ENCODE measurements around the gene LINC00237. TPM values are rescaled to one million over a fixed set of nuclear protein-coding genes. Genes with fewer than 3 reads are reported as not detected.

Gene LINC00237
- total RNA-seq = 1 to 10 TPM in 1 of 2 donors, not detected in 1; 2.0 TPM
- not detected for polyA plus RNA-seq (2013, experiment 1 of 2)
- polyA plus RNA-seq (2013, experiment 2 of 2) = not detected
- long read RNA-seq, experiment 1 = 0 reads
- long read RNA-seq, experiment 2, partial matches to known transcripts = 0 of 1 reads
- long read RNA-seq, experiment 2, other reads (novel, unspliced or antisense) = 0 of 1 reads
- long read RNA-seq, experiment 3, partial matches to known transcripts = 0 of 6 reads
- long read RNA-seq, experiment 3, other reads (novel, unspliced or antisense) = 2 of 6 reads
- long read RNA-seq, experiment 4, partial matches to known transcripts = 0 of 2 reads
- long read RNA-seq, experiment 4, other reads (novel, unspliced or antisense) = 1 of 2 reads

DNA sequence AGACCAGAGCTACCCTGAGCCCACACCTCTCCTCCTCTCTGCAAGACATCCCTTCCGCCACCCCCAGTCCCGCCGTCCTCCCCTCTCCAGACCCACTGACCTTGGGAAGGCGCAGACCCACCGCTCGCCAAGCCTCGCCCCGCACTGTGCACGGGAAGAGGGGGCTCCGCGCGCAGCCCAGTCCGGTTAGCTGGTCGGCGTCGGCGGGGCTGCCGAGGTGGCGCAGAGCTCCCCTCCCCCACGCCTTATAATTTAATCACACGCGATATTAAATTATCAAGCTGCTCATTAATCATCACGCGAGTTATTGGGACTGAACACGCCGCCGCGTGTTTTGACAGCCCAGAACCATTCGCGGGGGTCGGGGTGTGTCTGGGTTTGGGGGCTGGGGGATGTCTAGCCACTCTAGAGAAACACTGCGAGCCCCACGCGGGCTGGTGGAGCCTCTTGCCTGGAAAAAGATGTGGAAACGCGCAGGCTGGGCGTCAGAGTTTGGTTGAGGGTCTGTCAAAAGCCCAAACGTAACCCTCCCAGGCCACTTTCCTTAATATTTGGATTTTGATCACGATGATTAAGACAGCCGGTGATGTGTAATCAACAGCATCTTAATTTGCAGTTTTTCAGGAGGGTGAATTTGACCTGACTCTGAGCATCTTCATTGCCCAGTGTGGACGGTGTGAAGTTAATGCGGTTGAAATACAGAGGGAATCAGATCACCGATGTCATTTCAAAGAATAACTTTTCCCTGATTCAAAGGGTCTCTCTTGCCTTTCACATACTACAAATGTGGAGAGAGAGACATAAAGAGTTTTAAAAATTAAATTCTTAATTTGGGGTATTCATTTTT, at the start of gene LINC00237:
Gene LINC00237, minus strand, starts transcription at position 188 of the 847 bp plus-strand sequence.
- H3K4me1 ChIP-seq (ENCODE audit: control insufficient read depth, insufficient read depth, low read length) = no peaks in the 10 kb centered on the region
- H3K36me3 ChIP-seq (ENCODE audit: control insufficient read depth, insufficient read depth, low read length) = no peaks in the 10 kb centered on the region
- peak within 1 kb of the TSS; percentile 84 for H3K27ac Mint-ChIP-seq
- WGBS, 2 experiments (ENCODE audit: insufficient coverage in 1 of 2, insufficient read length in 1 of 2) = 5 to 10% methylated on average over 11 to 42 of the region's 43 CpGs
- H3K36me3 Mint-ChIP-seq (ENCODE audit: low read depth) = no peaks in the 10 kb centered on the region
- DNase-seq = peak; percentile 66
- peaks cover 47% of the 10 kb centered on the region for H3K27me3 Mint-ChIP-seq (ENCODE audit: insufficient read depth)
- H3K4me3 ChIP-seq (ENCODE audit: low read length) = peak within 1 kb of the TSS; percentile 67
- no peak within 1 kb of the TSS for H3K27ac ChIP-seq (ENCODE audit: low read depth, low read length)
- H3K27me3 ChIP-seq (ENCODE audit: control insufficient read depth, insufficient read depth, low read length, poor library complexity, severe bottlenecking) = peaks cover 81% of the 10 kb centered on the region
- H3K4me1 Mint-ChIP-seq = peaks cover 25% of the 10 kb centered on the region
- H3K9me3 ChIP-seq (ENCODE audit: control insufficient read depth, low read length) = no peaks in the 10 kb centered on the region
- TF ChIP-seq, protein P1, sequence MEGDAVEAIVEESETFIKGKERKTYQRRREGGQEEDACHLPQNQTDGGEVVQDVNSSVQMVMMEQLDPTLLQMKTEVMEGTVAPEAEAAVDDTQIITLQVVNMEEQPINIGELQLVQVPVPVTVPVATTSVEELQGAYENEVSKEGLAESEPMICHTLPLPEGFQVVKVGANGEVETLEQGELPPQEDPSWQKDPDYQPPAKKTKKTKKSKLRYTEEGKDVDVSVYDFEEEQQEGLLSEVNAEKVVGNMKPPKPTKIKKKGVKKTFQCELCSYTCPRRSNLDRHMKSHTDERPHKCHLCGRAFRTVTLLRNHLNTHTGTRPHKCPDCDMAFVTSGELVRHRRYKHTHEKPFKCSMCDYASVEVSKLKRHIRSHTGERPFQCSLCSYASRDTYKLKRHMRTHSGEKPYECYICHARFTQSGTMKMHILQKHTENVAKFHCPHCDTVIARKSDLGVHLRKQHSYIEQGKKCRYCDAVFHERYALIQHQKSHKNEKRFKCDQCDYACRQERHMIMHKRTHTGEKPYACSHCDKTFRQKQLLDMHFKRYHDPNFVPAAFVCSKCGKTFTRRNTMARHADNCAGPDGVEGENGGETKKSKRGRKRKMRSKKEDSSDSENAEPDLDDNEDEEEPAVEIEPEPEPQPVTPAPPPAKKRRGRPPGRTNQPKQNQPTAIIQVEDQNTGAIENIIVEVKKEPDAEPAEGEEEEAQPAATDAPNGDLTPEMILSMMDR (conservative IDR thresholded peaks at IDR 0.05) = no peak
- H3K4me3 Mint-ChIP-seq = peak within 1 kb of the TSS; percentile 80
- no peak within 1 kb of the TSS for H3K9ac ChIP-seq (ENCODE audit: extremely low read depth, low read length, poor library complexity, severe bottlenecking)
- H3K9me3 Mint-ChIP-seq = no peaks in the 10 kb centered on the region

DNA sequence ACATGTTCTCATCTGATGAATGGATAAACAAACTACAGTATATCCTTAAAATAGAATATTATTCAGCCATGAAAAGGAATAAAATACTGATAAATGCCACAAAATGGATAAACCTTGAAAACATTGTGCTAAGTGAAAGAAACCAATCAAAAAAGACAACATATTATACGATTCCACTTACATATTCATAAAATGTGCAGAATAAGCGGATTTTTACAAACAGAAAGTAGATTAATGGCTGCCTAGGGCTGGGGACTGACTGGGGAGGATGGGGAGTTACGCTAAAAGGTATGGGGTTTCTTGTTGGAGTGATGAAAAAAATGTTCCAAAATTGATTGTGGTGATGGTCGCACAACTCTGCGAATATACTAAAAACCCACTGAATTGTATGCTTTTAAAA, 49.1 kb upstream of the LINC00237 start:
- Histone ChIP-seq H3K27ac (ENCODE audit: low read depth, low read length) (no peak overlapping the region), H3K4me3 (ENCODE audit: low read length) (no peak overlapping the region), H3K4me1 (ENCODE audit: control insufficient read depth, insufficient read depth, low read length) (no peaks in the 10 kb centered on the region), H3K36me3 (ENCODE audit: control insufficient read depth, insufficient read depth, low read length) (peaks cover 3% of the 10 kb centered on the region), H3K9ac (ENCODE audit: extremely low read depth, low read length, poor library complexity, severe bottlenecking) (no peak overlapping the region), H3K9me3 (ENCODE audit: control insufficient read depth, low read length) (peaks cover under 1% of the 10 kb centered on the region), H3K27me3 (ENCODE audit: control insufficient read depth, insufficient read depth, low read length, poor library complexity, severe bottlenecking) (no peaks in the 10 kb centered on the region)
- 94 to 97% methylated on average over 3 to 5 of the region's 5 CpGs for WGBS, 2 experiments (ENCODE audit: insufficient coverage in 1 of 2, insufficient read length in 1 of 2)
- Mint-ChIP-seq H3K9me3 (peaks cover 1% of the 10 kb centered on the region), H3K36me3 (ENCODE audit: low read depth) (peaks cover 13% of the 10 kb centered on the region), H3K27ac (no peak overlapping the region), H3K4me1 (peaks cover 4% of the 10 kb centered on the region), H3K4me3 (no peak overlapping the region), H3K27me3 (ENCODE audit: insufficient read depth) (no peaks in the 10 kb centered on the region)
- DNase-seq = no peak
- TF ChIP-seq, protein P1 (conservative IDR thresholded peaks at IDR 0.05) = no peak

DNA sequence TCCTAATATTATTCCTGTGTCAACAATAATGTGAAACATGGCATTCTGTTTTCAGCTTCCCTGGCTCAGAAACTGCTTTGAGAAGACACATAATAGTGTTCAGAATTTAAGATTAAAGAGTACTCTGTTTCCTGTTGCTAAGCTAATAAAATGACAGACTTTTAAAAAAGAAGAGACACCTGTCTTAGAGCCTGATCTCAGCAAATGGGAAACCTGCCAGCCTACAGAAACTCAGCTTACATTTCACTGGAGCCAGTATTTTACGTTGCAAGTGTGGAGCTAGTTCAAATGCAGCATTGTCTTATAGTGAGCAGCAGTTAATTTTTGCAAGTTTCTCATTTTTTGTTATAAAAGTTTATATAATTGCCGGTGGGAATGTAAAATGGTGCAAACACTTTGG, 48.5 kb upstream of the LINC00237 start:
- H3K4me3 Mint-ChIP-seq = no peak overlapping the region
- H3K4me1 Mint-ChIP-seq = peaks cover 4% of the 10 kb centered on the region
- no peaks in the 10 kb centered on the region for H3K4me1 ChIP-seq (ENCODE audit: control insufficient read depth, insufficient read depth, low read length)
- H3K27me3 Mint-ChIP-seq (ENCODE audit: insufficient read depth) = no peaks in the 10 kb centered on the region
- H3K27ac ChIP-seq (ENCODE audit: low read depth, low read length) = no peak overlapping the region
- H3K36me3 ChIP-seq (ENCODE audit: control insufficient read depth, insufficient read depth, low read length) = no peaks in the 10 kb centered on the region
- TF ChIP-seq, protein P1 (conservative IDR thresholded peaks at IDR 0.05) = no peak
- H3K9me3 ChIP-seq (ENCODE audit: control insufficient read depth, low read length) = no peaks in the 10 kb centered on the region
- WGBS, 2 experiments (ENCODE audit: insufficient coverage in 1 of 2, insufficient read length in 1 of 2) = 70 to 74% methylated on average over 2 of the region's 2 CpGs
- no peak overlapping the region for H3K4me3 ChIP-seq (ENCODE audit: low read length)
- H3K27ac Mint-ChIP-seq = no peak overlapping the region
- H3K36me3 Mint-ChIP-seq (ENCODE audit: low read depth) = peaks cover 8% of the 10 kb centered on the region
- no peak for DNase-seq
- no peak overlapping the region for H3K9ac ChIP-seq (ENCODE audit: extremely low read depth, low read length, poor library complexity, severe bottlenecking)
- no peaks in the 10 kb centered on the region for H3K27me3 ChIP-seq (ENCODE audit: control insufficient read depth, insufficient read depth, low read length, poor library complexity, severe bottlenecking)
- peaks cover 1% of the 10 kb centered on the region for H3K9me3 Mint-ChIP-seq

All from endodermal cell (in vitro differentiated cells).